PFSK-1 (cell line): ENCODE results near the gene KLHL17.

Source experiments
- FOXP2 ChIP-seq: optimal IDR thresholded peaks from 2 replicates; pipeline ENCODE3; 2011; ENCODE audit warnings: borderline replicate concordance, control low read depth, inconsistent platforms; ENCODE audit not compliant: insufficient read depth; ENCODE audit errors: extremely low read length, extremely low read depth
- POLR2AphosphoS5 ChIP-seq: IDR thresholded peaks from 2 replicates; pipeline ENCODE4 v1.6.1; 2012; ENCODE audit warnings: low read depth, mild to moderate bottlenecking, control low read depth, low read length, moderate library complexity
- SIN3A ChIP-seq: IDR thresholded peaks from 2 replicates; pipeline ENCODE4 v1.6.1; 2012; ENCODE audit warnings: mild to moderate bottlenecking, low read length, moderate library complexity, borderline replicate concordance; ENCODE audit not compliant: insufficient read depth
- TAF1 ChIP-seq: IDR thresholded peaks from 2 replicates; pipeline ENCODE4 v1.6.1; 2012; ENCODE audit warnings: low read length, control low read depth, borderline replicate concordance; ENCODE audit not compliant: insufficient read depth
- TF ChIP-seq, protein P1 (sequence below), 2 experiments: IDR thresholded peaks; 2 replicates each; pipeline versions ENCODE4 v1.6.1 to v1.8.0; 2011 to 2012; ENCODE audit warnings: low read depth in 2 of 2, low read length in 2 of 2, control low read depth in 1 of 2, inconsistent platforms in 1 of 2, mild to moderate bottlenecking in 1 of 2, moderate library complexity in 1 of 2; ENCODE audit not compliant: insufficient read depth in 1 of 2

KLHL17 gene

DNA sequence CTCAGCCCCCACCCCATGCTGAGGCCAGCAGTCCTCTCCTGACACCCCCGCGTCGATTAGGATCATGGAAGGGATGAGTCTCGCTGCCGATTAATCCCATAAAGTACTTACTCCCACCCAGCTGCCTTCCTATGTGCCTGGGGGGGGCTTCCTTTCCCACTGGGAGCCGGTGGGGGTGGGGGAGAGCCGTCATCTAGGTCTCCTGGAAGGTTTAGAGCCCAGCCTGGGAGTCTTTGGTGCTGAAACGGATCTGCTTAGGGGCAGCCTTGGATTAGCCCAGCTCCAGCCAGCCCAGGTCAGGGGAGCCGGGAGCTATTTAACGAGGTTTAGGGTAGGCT lies 26.8 kb upstream of the KLHL17 start:
- no peak for TF ChIP-seq SIN3A
- TF ChIP-seq POLR2AphosphoS5 = no peak
- no peak for TF ChIP-seq FOXP2
- TF ChIP-seq, protein P1, sequence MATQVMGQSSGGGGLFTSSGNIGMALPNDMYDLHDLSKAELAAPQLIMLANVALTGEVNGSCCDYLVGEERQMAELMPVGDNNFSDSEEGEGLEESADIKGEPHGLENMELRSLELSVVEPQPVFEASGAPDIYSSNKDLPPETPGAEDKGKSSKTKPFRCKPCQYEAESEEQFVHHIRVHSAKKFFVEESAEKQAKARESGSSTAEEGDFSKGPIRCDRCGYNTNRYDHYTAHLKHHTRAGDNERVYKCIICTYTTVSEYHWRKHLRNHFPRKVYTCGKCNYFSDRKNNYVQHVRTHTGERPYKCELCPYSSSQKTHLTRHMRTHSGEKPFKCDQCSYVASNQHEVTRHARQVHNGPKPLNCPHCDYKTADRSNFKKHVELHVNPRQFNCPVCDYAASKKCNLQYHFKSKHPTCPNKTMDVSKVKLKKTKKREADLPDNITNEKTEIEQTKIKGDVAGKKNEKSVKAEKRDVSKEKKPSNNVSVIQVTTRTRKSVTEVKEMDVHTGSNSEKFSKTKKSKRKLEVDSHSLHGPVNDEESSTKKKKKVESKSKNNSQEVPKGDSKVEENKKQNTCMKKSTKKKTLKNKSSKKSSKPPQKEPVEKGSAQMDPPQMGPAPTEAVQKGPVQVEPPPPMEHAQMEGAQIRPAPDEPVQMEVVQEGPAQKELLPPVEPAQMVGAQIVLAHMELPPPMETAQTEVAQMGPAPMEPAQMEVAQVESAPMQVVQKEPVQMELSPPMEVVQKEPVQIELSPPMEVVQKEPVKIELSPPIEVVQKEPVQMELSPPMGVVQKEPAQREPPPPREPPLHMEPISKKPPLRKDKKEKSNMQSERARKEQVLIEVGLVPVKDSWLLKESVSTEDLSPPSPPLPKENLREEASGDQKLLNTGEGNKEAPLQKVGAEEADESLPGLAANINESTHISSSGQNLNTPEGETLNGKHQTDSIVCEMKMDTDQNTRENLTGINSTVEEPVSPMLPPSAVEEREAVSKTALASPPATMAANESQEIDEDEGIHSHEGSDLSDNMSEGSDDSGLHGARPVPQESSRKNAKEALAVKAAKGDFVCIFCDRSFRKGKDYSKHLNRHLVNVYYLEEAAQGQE (IDR thresholded peaks at IDR 0.05; ENCODE audit: insufficient read depth in 1 of 2, low read depth in 2 of 2, low read length in 2 of 2) = no peak
- no peak for TF ChIP-seq TAF1

DNA sequence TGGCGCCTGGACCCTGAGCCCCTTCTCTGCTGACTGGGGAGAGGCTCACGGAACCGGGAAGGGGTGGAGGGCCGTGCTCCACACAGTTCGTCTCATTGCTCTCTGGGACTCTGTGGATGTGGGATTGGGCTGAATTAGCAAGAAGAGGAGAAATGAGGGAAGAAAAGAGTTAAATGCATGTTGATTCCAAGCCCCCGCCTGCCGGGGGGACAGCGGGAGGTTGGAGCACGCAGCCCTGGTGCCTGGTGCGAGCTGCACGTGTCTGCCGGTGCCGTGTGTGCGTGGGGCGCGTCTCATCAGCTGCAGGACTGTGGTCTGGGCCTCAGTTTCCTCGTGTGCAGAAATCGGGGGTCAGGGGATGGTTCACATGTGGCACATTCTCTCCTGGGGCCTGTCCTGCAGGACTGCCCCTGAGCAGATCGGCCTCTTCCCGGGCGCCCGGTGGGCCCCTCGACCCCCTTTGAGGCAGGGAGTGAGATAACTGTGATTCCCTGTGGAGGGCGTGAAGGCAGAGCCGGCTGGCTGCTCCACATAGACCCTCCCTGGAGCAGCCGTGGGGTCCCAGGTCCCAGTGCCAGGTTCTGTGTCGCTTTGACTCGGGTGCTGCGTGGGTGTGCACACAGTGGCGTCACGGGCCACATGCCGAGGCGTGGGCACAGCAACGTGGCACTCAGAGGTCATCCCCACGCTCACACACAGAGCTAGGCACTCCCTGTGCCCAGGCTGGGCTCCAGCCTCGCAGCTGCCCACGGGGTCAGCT lies 25.2 kb upstream of the KLHL17 start:
- no peak for TF ChIP-seq TAF1
- TF ChIP-seq, protein P1 (IDR thresholded peaks at IDR 0.05; ENCODE audit: insufficient read depth in 1 of 2, low read depth in 2 of 2, low read length in 2 of 2) = no peak
- TF ChIP-seq POLR2AphosphoS5 = no peak
- no peak for TF ChIP-seq SIN3A
- no peak for TF ChIP-seq FOXP2

DNA sequence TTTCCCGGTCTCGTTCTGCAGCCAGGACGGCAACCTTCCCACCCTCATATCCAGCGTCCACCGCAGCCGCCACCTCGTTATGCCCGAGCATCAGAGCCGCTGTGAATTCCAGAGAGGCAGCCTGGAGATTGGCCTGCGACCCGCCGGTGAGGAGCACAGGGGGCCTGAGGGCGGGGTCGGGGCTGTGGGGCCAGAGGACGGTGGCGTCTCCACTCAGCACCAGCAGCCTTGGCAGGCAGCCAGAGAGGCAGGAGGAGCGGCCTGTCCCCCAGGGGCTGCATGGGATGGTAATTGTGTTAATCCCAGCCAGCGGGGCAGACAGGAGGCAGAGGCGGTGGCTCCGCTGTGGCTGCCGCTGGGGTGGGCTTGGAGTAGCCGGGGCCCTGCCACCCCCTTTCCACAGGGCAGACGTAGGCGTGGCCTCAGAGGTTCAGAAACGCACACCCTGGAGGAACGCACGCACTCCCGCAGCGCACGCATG lies 24.6 kb upstream of the KLHL17 start:
- TF ChIP-seq, protein P1 (IDR thresholded peaks at IDR 0.05; ENCODE audit: insufficient read depth in 1 of 2, low read depth in 2 of 2, low read length in 2 of 2) = no peak
- TF ChIP-seq FOXP2 = no peak
- no peak for TF ChIP-seq POLR2AphosphoS5
- no peak for TF ChIP-seq TAF1
- no peak for TF ChIP-seq SIN3A

DNA sequence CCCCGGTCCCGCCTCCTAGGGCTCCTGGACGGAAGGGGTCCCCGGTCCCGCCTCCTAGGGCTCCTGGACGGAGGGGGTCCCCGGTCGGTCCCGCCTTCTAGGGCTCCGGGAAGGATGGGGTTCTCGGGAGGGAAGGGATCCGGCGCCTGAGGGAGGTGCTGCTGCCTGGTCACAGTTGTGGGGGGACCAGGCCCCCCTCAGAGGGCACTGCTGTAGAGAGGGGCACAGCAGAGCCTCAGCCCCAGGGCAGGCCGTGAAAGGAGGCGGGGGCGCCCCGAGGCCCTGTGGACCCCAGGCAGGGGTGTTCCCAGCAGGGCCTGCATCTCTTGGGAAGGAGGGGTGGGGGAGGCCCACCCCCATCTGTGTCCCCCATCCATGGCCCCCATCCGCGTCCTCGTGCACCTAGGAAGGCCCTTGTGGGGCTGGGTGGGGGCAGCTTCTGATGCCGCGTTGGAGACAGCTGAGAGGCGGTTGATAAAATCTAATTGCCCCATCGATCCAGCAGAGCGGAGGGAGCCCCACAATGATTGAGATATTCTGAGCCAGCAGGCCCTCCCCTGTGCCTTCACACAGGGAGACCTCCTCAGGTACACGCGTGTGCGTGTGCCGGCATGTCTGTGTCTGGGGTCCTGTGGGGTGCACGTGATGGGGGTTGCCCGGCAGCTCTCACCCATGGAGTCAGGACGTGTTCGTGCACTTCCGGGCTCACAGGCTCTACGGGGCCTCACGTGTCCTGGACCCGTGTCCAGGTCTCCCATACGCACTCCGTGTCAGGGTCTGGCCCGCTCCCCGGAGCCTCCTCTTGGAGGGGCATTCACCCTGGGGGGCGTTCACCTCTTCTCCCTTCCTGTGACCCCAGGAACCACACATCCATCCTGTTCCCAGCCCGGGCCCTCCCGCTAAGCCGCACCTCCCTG lies 23.8 kb upstream of the KLHL17 start:
- no peak for TF ChIP-seq POLR2AphosphoS5
- no peak for TF ChIP-seq TAF1
- TF ChIP-seq FOXP2 = no peak
- no peak for TF ChIP-seq SIN3A
- TF ChIP-seq, protein P1 (IDR thresholded peaks at IDR 0.05; ENCODE audit: insufficient read depth in 1 of 2, low read depth in 2 of 2, low read length in 2 of 2) = no peak
